ENCODE measurements around the gene C9orf78. TPM values are rescaled to one million over a fixed set of nuclear protein-coding genes. Genes with fewer than 3 reads are reported as not detected.

Gene C9orf78
- total RNA-seq, 1 experiment from 2014 or later: 37.5 TPM

DNA sequence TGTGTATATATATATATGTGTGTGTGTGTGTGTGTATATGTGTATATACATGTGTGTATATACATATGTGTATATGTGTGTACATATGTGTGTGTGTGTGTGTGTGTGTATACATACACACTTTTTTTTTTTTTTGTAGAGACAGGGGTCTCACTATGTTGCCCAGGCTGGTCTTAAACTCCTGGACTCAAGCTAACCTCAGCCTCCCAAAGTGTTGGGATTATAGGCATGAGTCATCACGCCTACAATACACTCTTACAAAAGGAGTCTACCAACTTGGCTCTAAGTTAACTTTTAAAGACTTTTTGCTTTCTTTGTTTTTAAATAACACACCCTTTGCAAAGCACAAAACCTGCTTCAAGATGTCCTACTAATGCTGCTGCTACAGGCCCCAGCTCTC lies 2.1 kb downstream of the C9orf78 start:
- H3K79me1 ChIP-seq (ENCODE audit: insufficient read depth, low read depth, low read length, poor library complexity, severe bottlenecking): no peaks in the 10 kb centered on the region
- Mint-ChIP-seq H3K27me3 (ENCODE audit: low read depth) (no peaks in the 10 kb centered on the region), H3K4me1 (peaks cover 26 to 27% of the 10 kb centered on the region in 2 experiments), H3K9me3 (no peaks in the 10 kb centered on the region; a peak in 1 of 5 replicates), H3K27ac (no peak overlapping the region), H3K36me3 (ENCODE audit: insufficient read depth in 1 of 3, low read depth in 3 of 3) (peaks cover 22 to 49% (median 44%) of the 10 kb centered on the region in 3 experiments), H3K4me3 (peak overlapping the region; percentile 99 to 100; a peak in 3 of 5 replicates)
- no peak overlapping the region for H2BK15ac ChIP-seq (ENCODE audit: low read depth, low read length)
- H4K91ac ChIP-seq (ENCODE audit: insufficient read length, low read depth, low read length): no peak overlapping the region
- no peak overlapping the region for H2AFZ ChIP-seq (ENCODE audit: low read length)
- H3K9ac ChIP-seq (ENCODE audit: extremely low read depth, insufficient read length, low read length): no peak overlapping the region
- no peaks in the 10 kb centered on the region for H3K9me3 ChIP-seq (ENCODE audit: control insufficient read depth, low read depth, low read length)
- no peak overlapping the region for H2BK20ac ChIP-seq (ENCODE audit: low read depth, low read length, poor library complexity, severe bottlenecking)
- H3T11ph ChIP-seq (ENCODE audit: low read length): no peak overlapping the region
- no peaks in the 10 kb centered on the region; the same call in 1 of the 2 replicates for H3K79me2 ChIP-seq (ENCODE audit: insufficient read depth, low read length)
- no peaks in the 10 kb centered on the region for H3K27me3 ChIP-seq (ENCODE audit: insufficient read depth, low read length)
- no peak overlapping the region for H3K14ac ChIP-seq (ENCODE audit: insufficient read depth, low read length)
- no peak overlapping the region for H2AK5ac ChIP-seq (ENCODE audit: insufficient read length, low read length)
- no CpG with 5 or more reads among the region's 1 CpG for WGBS (ENCODE audit: extremely low coverage, insufficient read length, low lambda C conversion rate)
- no peak for DNase-seq
- TF ChIP-seq, protein P1, sequence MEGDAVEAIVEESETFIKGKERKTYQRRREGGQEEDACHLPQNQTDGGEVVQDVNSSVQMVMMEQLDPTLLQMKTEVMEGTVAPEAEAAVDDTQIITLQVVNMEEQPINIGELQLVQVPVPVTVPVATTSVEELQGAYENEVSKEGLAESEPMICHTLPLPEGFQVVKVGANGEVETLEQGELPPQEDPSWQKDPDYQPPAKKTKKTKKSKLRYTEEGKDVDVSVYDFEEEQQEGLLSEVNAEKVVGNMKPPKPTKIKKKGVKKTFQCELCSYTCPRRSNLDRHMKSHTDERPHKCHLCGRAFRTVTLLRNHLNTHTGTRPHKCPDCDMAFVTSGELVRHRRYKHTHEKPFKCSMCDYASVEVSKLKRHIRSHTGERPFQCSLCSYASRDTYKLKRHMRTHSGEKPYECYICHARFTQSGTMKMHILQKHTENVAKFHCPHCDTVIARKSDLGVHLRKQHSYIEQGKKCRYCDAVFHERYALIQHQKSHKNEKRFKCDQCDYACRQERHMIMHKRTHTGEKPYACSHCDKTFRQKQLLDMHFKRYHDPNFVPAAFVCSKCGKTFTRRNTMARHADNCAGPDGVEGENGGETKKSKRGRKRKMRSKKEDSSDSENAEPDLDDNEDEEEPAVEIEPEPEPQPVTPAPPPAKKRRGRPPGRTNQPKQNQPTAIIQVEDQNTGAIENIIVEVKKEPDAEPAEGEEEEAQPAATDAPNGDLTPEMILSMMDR (conservative IDR thresholded peaks at IDR 0.05): no peak
- H4K20me1 ChIP-seq (ENCODE audit: control insufficient read depth, insufficient read depth, insufficient read length): no peaks in the 10 kb centered on the region
- H4K5ac ChIP-seq (ENCODE audit: insufficient read length, low read depth, low read length): no peak overlapping the region
- H4K8ac ChIP-seq (replicated peaks; ENCODE audit: insufficient read length, low read depth, low read length): no peak overlapping the region
- H3K27ac ChIP-seq (ENCODE audit: insufficient read length, low read depth, low read length): no peak overlapping the region
- H2BK12ac ChIP-seq (ENCODE audit: insufficient read length, low read depth, low read length): no peak overlapping the region
- H3K4me1 ChIP-seq (ENCODE audit: insufficient read depth, low read length): peaks cover 6% of the 10 kb centered on the region; the same call in 1 of the 2 replicates
- H3K4ac ChIP-seq (ENCODE audit: low read depth, low read length): no peak overlapping the region
- H3K4me2 ChIP-seq (ENCODE audit: insufficient read depth, insufficient read length, low read length): no peak overlapping the region
- H3K18ac ChIP-seq (ENCODE audit: insufficient read length, low read depth, low read length): no peak overlapping the region
- no peak overlapping the region for H2BK5ac ChIP-seq (ENCODE audit: insufficient read length, low read length)
- H3K23me2 ChIP-seq (ENCODE audit: insufficient read length, low read depth, low read length, poor library complexity, severe bottlenecking): peaks cover 10% of the 10 kb centered on the region
- no peak overlapping the region for H2BK120ac ChIP-seq (ENCODE audit: low read depth, low read length, poor library complexity, severe bottlenecking)
- H3K23ac ChIP-seq (ENCODE audit: insufficient read length, low read depth, low read length): no peak overlapping the region
- H3K56ac ChIP-seq (ENCODE audit: insufficient read length, low read depth, low read length): no peak overlapping the region
